ENCODE data around the gene ASPSCR1.

GRCh38 chr17:82058855-82059249 lies 81.4 kb downstream of the ASPSCR1 start:
- TF ChIP-seq SMARCB1 (IDR thresholded peaks at IDR 0.05; ENCODE audit: insufficient read length, low read depth) (no peak), SREBF2 (CRISPR knock-in tag; IDR thresholded peaks at IDR 0.05) (no peak), ZNF274 (IDR thresholded peaks at IDR 0.05; ENCODE audit: borderline replicate concordance, low read depth, low read length) (no peak), SMAD4 (CRISPR knock-in tag; conservative IDR thresholded peaks at IDR 0.05) (no peak), NFXL1 (CRISPR knock-in tag; IDR thresholded peaks at IDR 0.05) (no peak), TCF7L2 (IDR thresholded peaks at IDR 0.05; ENCODE audit: low read depth, low read length) (no peak), DIDO1 (tag; IDR thresholded peaks at IDR 0.05; ENCODE audit: low read depth) (no peak), SMAD3 (CRISPR knock-in tag; conservative IDR thresholded peaks at IDR 0.05) (no peak)

All from K562 (cell line).